Measurements from ENCODE around the gene TDP1.
"Not testable (repeated sequence)": the region's sequence is repeated elsewhere in the genome, so short reads cannot be mapped to it uniquely, and the experiment has no call there.

The TDP1 gene

GRCh38 chr14:90053044-90053443 is 97.3 kb downstream of the TDP1 start:
- no peak for DNase-seq

- no peak for DNase-seq
Measured at GRCh38 chr14:90054803-90055202, 99.1 kb downstream of the TDP1 start.

- no peak for DNase-seq
Measured at GRCh38 chr14:90056826-90057225, 101.1 kb downstream of the TDP1 start.

GRCh38 chr14:90058876-90059458 is 103.2 kb downstream of the TDP1 start:
- no peak for DNase-seq

- DNase-seq: no peak
Measured at GRCh38 chr14:90060312-90060964, 104.7 kb downstream of the TDP1 start.

GRCh38 chr14:90060965-90061684 is 105.4 kb downstream of the TDP1 start:
- no peak for DNase-seq

GRCh38 chr14:90061685-90062126 is 106.0 kb downstream of the TDP1 start, which contains the start of gene KCNK13:
Gene KCNK13, plus strand, starts transcription at chr14:90061994. Its CDS starts 212 bp downstream, at chr14:90062206.
- no peak for DNase-seq

GRCh38 chr14:90062127-90062794 is 106.5 kb downstream of the TDP1 start:
- DNase-seq: no peak

GRCh38 chr14:90062822-90063539 is 107.3 kb downstream of the TDP1 start:
- DNase-seq: no peak

GRCh38 chr14:90072350-90072749 is 116.6 kb downstream of the TDP1 start:
- DNase-seq: no peak

- DNase-seq: no peak
Measured at GRCh38 chr14:90079576-90079975, 123.8 kb downstream of the TDP1 start.

- no peak for DNase-seq
Measured at GRCh38 chr14:90087433-90087832, 131.7 kb downstream of the TDP1 start.

GRCh38 chr14:90088176-90088575 is 132.4 kb downstream of the TDP1 start:
- DNase-seq: no peak

GRCh38 chr14:90089486-90089885 is 133.8 kb downstream of the TDP1 start:
- not testable (repeated sequence) for DNase-seq

GRCh38 chr14:90091393-90091792 is 135.7 kb downstream of the TDP1 start:
- DNase-seq: no peak

GRCh38 chr14:90093942-90094595 is 138.3 kb downstream of the TDP1 start:
- DNase-seq: no peak

Data from activated gamma-delta T cell (primary cell).